ENCODE measurements around the gene SLC30A2.
"Not testable (repeated sequence)": the region's sequence is repeated elsewhere in the genome, so short reads cannot be mapped to it uniquely, and the experiment has no call there.

Gene SLC30A2

GRCh38 chr1:26045722-26046245 lies at the start of gene SLC30A2:
TSS of gene SLC30A2 (minus strand) at chr1:26046118. CDS start at chr1:26045896, 222 bp downstream.
- no peak for DNase-seq

- DNase-seq, result no peak
Observed at GRCh38 chr1:26094677-26095383, 48.9 kb upstream of the SLC30A2 start.

GRCh38 chr1:26094076-26094669 lies 48.3 kb upstream of the SLC30A2 start:
- no peak for DNase-seq

- not testable (repeated sequence) for DNase-seq
Observed at GRCh38 chr1:26093569-26093968, 47.7 kb upstream of the SLC30A2 start.

GRCh38 chr1:26092422-26092821 lies 46.5 kb upstream of the SLC30A2 start:
- DNase-seq, result no peak

GRCh38 chr1:26090893-26091292 lies 45.0 kb upstream of the SLC30A2 start:
- no peak for DNase-seq

GRCh38 chr1:26089125-26089524 lies 43.2 kb upstream of the SLC30A2 start:
- DNase-seq, result no peak

GRCh38 chr1:26084844-26085243 lies 38.9 kb upstream of the SLC30A2 start:
- DNase-seq, result no peak

- no peak for DNase-seq
Observed at GRCh38 chr1:26084091-26084561, 38.2 kb upstream of the SLC30A2 start.

- no peak for DNase-seq
Observed at GRCh38 chr1:26083208-26083607, 37.3 kb upstream of the SLC30A2 start.

- DNase-seq, result no peak
Observed at GRCh38 chr1:26082020-26082350, 36.1 kb upstream of the SLC30A2 start.

- no peak for DNase-seq
Observed at GRCh38 chr1:26081267-26082019, 35.5 kb upstream of the SLC30A2 start.

- DNase-seq, result no peak
Observed at GRCh38 chr1:26079960-26080814, 34.3 kb upstream of the SLC30A2 start.

- no peak for DNase-seq
Observed at GRCh38 chr1:26079178-26079563, 33.3 kb upstream of the SLC30A2 start.

- DNase-seq, result no peak
Observed at GRCh38 chr1:26078286-26079177, 32.6 kb upstream of the SLC30A2 start.

GRCh38 chr1:26077524-26077923 lies 31.6 kb upstream of the SLC30A2 start:
- DNase-seq, result no peak

GRCh38 chr1:26075421-26076144 lies 29.7 kb upstream of the SLC30A2 start:
- DNase-seq, result no peak

- no peak for DNase-seq
Observed at GRCh38 chr1:26072305-26072704, 26.4 kb upstream of the SLC30A2 start.

GRCh38 chr1:26070963-26071342 lies 25.0 kb upstream of the SLC30A2 start:
- DNase-seq, result no peak

- DNase-seq, result no peak
Observed at GRCh38 chr1:26070296-26070962, 24.5 kb upstream of the SLC30A2 start.

GRCh38 chr1:26069941-26070295 lies 24.0 kb upstream of the SLC30A2 start:
- no peak for DNase-seq
